ENCODE data around the gene CCRL2. TPM values are rescaled to one million over a fixed set of nuclear protein-coding genes. Genes with fewer than 3 reads are reported as not detected.
"Not testable (repeated sequence)": the region's sequence is repeated elsewhere in the genome, so short reads cannot be mapped to it uniquely, and the experiment has no call there.

Gene CCRL2
- total RNA-seq, 6 donors from 2014 or later, result 4.2 to 25.5 (median 13.7) TPM

DNA sequence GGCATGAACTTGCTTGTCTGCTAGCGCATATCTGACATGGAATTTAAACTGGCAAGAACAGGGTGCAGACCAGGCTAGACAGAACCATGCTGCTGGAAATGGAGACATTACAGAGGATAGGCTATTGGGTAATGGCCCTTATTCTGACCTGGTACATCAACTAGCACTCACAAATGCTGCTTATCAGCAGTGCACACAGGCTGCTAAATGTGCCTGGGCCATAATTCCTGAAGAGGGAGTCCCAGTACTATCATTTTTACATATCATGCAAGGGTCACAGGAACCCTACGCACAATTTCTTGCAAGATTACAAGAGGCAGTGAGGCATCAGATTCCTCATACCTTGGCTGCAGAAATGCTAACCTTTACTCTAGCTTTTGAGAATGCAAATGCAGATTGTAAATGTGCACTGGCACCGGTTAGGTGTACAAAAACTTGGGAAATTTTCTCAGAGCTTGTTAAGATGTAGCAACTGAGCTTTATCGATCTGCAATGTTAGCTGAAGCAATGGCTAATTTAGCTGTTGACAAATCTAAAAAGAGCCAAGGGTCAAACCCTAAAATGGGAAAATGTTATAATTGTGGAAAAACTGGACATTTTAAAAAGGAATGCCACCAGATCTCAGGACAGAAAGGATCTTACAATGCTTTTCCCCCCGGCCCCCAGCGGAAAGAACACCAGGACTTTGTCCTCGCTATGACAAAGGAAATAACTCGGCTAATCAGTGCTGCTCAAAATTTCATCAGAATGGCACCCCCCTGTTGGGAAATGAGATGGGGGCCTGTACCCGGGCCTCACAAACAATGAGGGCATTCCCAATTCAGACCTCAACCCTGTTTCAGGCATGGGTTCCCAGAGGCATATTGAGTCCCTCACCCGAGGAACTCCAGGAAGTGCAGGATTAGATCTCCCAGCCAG lies 21.1 kb downstream of the CCRL2 start:
- no peak for TF ChIP-seq POLR2A (IDR thresholded peaks at IDR 0.05)
- TF ChIP-seq, protein P1, sequence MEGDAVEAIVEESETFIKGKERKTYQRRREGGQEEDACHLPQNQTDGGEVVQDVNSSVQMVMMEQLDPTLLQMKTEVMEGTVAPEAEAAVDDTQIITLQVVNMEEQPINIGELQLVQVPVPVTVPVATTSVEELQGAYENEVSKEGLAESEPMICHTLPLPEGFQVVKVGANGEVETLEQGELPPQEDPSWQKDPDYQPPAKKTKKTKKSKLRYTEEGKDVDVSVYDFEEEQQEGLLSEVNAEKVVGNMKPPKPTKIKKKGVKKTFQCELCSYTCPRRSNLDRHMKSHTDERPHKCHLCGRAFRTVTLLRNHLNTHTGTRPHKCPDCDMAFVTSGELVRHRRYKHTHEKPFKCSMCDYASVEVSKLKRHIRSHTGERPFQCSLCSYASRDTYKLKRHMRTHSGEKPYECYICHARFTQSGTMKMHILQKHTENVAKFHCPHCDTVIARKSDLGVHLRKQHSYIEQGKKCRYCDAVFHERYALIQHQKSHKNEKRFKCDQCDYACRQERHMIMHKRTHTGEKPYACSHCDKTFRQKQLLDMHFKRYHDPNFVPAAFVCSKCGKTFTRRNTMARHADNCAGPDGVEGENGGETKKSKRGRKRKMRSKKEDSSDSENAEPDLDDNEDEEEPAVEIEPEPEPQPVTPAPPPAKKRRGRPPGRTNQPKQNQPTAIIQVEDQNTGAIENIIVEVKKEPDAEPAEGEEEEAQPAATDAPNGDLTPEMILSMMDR (IDR thresholded peaks at IDR 0.05), result peak in 1 of 6 experiments; percentile 15
- no peak for TF ChIP-seq POLR2AphosphoS5 (IDR thresholded peaks at IDR 0.05)

DNA sequence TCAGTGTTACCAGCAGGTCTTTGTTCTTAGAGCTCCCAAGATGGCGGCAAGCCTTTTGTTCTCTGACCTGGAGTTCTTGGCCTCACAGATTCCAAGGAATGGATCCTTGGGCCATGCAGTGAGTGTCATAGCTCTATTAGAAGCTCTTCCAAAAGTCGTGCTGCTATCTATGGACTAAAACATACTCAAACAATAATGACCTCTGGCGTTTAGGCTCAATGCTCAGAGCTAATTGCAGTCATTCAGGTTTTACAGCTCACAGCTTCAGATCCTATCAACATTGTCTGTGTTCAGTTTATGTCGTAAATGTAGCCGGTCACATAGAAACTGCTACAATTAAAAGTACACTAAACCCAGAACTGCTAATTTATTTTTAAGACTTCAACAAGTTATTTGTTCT lies 22.2 kb downstream of the CCRL2 start:
- Histone ChIP-seq H3K9me3 (peaks cover 0 to 6% (median 0%) of the 10 kb centered on the region in 4 donors), H3K27ac (no peak overlapping the region), H3K27me3 (no peaks in the 10 kb centered on the region), H3K36me3 (no peaks in the 10 kb centered on the region), H3K4me1 (peaks cover 4 to 9% (median 6%) of the 10 kb centered on the region in 4 donors), H3K4me3 (no peak overlapping the region)
- no peak for ATAC-seq (ENCODE audit: low FRiP score in 2 of 2)
- TF ChIP-seq, protein P1 (IDR thresholded peaks at IDR 0.05), result no peak
- TF ChIP-seq POLR2A (IDR thresholded peaks at IDR 0.05) (no peak), POLR2AphosphoS5 (IDR thresholded peaks at IDR 0.05) (no peak), EP300 (IDR thresholded peaks at IDR 0.05) (no peak)
- no peak for DNase-seq
- WGBS, 2 donors, result 82 to 86% methylated on average over 5 of the region's 5 CpGs

More for the DNA sequence above, 21.1 kb downstream of the CCRL2 start:
- no peak for DNase-seq
- H3K9me3 ChIP-seq, result peaks cover 0 to 6% (median 0%) of the 10 kb centered on the region in 4 donors
- 76 to 82% methylated on average over 10 of the region's 10 CpGs for WGBS, 2 donors
- no peak overlapping the region for H3K27ac ChIP-seq
- no peak overlapping the region for H3K4me3 ChIP-seq
- no peaks in the 10 kb centered on the region for H3K27me3 ChIP-seq
- no peak for ATAC-seq (ENCODE audit: low FRiP score in 2 of 2)
- peaks cover 4 to 9% (median 6%) of the 10 kb centered on the region in 4 donors for H3K4me1 ChIP-seq
- H3K36me3 ChIP-seq, result no peaks in the 10 kb centered on the region

DNA sequence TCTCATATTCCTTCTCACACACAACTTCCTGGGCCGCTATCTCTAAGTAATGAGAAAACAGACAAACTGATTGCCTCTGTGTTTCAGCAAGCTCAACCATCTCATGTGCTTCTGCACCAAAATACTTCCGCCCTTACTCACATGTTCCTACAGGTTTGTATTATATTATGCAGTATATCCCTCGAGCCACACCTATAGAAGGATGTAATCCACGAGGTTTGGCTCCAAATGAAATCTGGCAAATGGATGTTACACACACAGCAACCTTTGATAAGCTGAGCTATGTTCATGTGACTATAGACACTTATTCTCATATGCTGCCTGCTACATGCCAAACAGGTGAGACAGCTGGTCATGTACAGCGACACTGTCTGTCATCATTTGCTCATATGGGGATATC lies 22.6 kb downstream of the CCRL2 start:
- no peak for ATAC-seq (ENCODE audit: low FRiP score in 2 of 2)
- no peak overlapping the region for H3K27ac ChIP-seq
- no peaks in the 10 kb centered on the region for H3K27me3 ChIP-seq
- WGBS, 2 donors, result 79 to 89% methylated on average over 5 of the region's 5 CpGs
- H3K9me3 ChIP-seq, result peaks cover 0 to 6% (median 0%) of the 10 kb centered on the region in 4 donors
- DNase-seq, result no peak
- TF ChIP-seq POLR2AphosphoS5 (IDR thresholded peaks at IDR 0.05) (no peak), POLR2A (IDR thresholded peaks at IDR 0.05) (no peak), EP300 (IDR thresholded peaks at IDR 0.05) (no peak)
- TF ChIP-seq, protein P1 (IDR thresholded peaks at IDR 0.05), result no peak
- no peaks in the 10 kb centered on the region for H3K36me3 ChIP-seq
- H3K4me1 ChIP-seq, result peaks cover 4 to 9% (median 6%) of the 10 kb centered on the region in 4 donors
- H3K4me3 ChIP-seq, result no peak overlapping the region

DNA sequence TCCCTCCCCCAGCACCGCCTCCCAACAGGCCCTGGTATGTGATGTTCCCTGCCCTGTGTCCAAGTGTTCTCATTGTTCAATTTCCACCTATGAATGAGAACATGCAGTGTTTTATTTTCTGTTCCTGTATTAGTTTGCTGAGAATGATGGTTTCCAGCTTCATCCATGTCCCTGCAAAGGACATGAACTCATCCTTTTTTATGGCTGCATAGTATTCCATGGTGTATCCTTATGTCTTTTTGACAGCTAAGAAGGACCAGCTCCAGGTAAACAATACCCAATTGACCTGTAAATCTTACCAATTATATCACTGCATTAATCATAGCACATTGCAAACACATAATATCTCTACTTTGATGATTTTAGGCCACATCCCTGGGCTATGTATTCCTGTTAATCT lies 23.8 kb downstream of the CCRL2 start:
- not testable (repeated sequence) for H3K4me1 ChIP-seq, H3K9me3 ChIP-seq

DNA sequence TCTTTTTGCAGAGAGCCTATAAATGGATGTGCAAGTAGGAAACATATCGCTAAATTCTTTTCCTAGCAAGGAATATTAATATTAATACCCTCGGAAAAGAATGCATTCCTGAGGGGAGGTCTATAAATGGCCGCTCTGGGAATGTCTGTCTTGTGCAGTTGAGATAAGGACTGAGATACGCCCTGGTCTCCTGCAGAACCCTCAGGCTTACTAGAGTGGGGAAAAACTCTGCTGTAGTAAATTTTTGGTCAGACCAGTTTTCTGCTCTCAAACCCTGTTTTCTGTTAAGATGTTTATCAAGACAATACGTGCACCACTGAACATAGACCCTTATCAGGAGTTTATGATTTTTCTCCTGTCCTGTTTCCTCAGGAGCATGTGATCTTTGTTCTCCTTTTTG lies 24.8 kb downstream of the CCRL2 start:
- not testable (repeated sequence) for H3K4me3 ChIP-seq; H3K36me3 ChIP-seq; ATAC-seq (ENCODE audit: low FRiP score in 2 of 2); H3K27ac ChIP-seq; H3K9me3 ChIP-seq; DNase-seq; H3K4me1 ChIP-seq; H3K27me3 ChIP-seq
- WGBS, 2 donors, result 87% methylated on average over 5 of the region's 5 CpGs

More for the DNA sequence above, 23.8 kb downstream of the CCRL2 start:
- H3K27ac ChIP-seq; ATAC-seq (ENCODE audit: low FRiP score in 2 of 2); H3K36me3 ChIP-seq; H3K27me3 ChIP-seq; H3K4me3 ChIP-seq; DNase-seq: not testable (repeated sequence)
- WGBS, 2 donors, result 95 to 96% methylated on average over 1 of the region's 1 CpG

DNA sequence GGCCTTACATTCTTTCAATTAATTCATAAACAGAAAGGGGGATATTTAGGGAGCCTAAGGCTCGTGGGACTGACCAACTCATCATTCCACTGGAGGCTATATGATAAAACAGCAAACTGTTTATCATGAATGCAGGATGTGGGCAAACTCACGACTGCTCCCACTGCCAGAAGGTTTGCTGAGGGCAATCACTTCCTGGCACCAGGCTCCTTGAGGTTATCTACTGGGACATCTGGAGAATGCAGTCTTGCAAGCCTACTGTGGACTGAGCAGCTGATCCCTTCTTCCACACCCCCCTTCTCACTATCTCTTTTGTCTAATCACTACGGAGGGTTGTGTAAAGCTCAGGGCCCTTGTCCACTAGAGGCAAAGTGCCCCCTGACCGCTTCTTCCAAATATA lies 26.1 kb downstream of the CCRL2 start:
- H3K27me3 ChIP-seq; H3K9me3 ChIP-seq; H3K27ac ChIP-seq; H3K4me3 ChIP-seq; H3K4me1 ChIP-seq; DNase-seq; H3K36me3 ChIP-seq; ATAC-seq (ENCODE audit: low FRiP score in 2 of 2): not testable (repeated sequence)
- 51 to 63% methylated on average over 4 of the region's 4 CpGs for WGBS, 2 donors

Data from upper lobe of left lung (tissue), 6 donors.